NCI-H2227 treated with DMSO at 0.1 percent for 48 hours (cell line): ENCODE measurements around the gene ARHGAP11A.

Source experiments
- DNase-seq: peaks from one replicate; lab custom pipeline; 2025; lab: John Stamatoyannopoulos, UW

The ARHGAP11A gene

DNA sequence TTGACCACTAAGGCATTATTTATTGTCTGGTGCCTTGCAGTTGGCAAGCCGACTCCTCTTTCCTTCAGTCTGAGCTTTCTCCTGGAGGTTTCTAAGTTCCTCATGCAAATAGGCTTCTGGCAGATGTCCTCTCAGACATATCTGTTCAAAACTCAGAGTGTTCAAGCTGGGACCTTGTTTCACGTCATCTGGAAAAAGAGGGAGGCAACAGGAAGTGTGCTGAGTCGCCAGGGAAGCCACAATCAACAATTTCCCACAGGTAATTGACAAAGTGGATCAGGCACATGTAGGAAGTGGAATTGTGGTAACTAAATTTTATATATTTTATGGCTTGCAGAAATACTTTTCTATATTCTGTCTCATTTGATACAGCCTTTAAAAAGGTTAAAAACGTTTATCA, 40.8 kb downstream of the ARHGAP11A start:
- DNase-seq: no peak

DNA sequence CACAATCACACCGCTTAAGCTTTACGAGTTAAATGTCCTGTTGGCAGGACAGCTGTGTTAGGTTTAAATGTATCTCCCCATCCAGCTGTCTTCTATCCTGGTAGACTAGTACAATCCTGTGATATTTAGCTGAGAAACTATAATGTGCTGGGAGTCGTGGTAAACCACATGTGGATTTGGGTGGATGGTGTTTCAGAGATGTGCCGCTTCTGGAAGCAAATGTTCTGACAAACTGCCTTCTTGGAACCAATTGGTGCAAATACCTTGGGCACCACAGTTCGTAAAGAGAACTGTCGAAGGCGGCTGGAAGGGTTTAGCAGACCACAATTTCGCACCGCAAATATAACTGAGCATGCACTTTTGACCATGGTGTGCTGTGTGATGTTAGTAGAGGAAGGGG, 41.2 kb downstream of the ARHGAP11A start:
- no peak for DNase-seq

DNA sequence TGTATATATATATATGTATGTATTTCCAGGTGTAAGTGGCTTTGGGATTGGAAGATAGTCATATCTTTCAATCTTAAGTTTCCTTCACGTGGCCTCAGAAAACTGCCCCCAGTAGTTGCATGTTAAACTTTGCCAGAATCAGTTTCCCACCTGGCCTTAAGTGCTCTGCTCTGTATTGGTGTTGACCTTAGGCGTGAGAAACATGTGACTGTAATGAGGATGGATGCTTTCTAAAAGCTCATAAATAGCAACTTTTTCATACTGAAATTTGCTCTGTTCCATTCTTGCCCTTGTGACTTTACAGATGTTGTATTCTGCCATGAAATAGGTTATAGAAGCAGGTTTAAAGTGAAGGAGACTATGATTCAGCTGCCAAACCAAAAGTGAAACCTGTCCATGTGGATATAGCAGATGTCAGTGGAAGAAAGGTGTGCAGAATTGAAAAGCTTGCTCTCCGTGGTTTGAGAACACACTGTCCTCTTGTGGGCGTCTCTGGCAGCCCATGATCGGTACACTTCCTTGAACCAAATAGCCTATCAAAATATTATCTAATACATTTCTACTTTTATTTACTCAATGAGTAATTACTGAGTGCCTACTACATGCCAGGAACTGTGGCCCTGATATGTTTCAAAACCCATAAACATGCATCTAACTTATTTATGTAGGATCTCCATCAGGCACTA, 42.0 kb downstream of the ARHGAP11A start:
- no peak for DNase-seq

DNA sequence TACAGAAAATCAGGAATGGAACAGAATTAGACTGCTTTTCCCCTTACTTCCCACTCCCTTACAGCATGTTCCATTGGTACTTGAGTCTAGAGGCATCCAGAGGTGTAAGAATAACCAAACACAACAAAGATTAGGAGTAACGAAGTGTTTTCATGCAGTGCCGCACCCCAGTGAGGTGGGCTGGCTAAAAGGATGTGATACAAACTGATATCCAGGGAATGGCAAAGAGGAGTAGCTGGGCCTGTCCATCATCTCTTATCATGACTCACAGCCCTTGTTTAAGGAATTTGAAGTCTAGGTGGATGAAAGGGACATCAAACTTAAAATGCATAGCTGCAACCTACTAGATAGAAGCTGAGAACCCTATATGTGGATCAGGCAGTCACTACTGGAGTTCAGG, 42.6 kb downstream of the ARHGAP11A start:
- no peak for DNase-seq

DNA sequence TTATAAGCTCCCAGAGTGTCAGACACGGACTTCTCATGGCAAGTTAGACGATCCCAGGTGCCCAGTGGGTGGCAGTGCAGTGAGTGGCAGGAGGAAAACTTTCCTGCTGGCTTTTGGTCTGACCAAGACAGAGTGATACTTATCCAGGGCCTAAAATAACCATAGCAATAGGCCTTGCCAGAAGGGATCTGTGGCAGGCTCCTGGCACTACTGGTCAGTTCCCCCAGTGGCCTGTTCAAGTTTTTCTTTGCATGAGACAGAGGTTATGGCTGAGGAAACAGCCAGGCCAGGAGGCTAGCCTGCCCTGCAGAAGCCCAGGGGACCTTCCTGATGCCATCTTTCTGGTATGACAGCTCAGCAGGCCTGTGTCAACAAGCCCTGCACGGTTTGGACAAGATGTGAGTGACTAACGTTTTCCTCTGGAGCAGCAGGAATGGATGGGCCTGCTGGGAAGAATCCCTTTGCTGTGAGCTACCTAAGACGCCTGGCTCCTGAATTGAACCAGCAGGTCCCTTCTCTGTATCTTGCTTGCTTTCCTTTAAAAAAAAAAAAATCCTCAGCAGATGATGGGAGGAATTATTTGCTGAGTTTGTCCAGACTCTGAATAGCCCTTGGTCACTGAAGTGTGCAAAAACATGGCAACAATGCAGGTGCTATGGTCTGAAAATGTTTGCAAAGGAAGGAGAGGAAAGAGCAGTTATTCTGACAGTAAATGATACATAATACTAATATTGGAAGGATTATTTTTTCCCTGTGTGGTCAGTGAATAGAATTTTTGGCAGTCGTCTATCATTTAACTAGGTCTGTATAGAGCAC, 44.2 kb downstream of the ARHGAP11A start:
- DNase-seq: no peak

DNA sequence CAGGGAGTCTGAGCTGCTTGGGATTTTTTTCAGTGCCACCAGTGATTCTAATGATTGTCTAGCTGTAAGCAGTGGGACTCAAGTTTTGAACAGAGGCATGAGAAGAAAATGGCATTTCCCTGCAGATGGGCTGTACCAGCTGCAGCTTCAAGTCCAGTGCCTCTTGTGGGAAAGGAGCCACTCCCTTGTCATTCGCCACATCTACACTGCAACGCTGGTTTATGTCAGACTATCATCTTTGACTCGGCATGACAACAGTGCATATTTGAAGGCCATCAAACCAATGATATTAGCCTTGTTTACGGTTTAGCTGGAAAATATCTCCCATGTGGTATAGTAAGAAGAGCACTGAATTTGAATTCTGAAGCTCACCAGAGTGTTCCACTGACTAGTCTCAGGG, 48.4 kb downstream of the ARHGAP11A start:
- no peak for DNase-seq

DNA sequence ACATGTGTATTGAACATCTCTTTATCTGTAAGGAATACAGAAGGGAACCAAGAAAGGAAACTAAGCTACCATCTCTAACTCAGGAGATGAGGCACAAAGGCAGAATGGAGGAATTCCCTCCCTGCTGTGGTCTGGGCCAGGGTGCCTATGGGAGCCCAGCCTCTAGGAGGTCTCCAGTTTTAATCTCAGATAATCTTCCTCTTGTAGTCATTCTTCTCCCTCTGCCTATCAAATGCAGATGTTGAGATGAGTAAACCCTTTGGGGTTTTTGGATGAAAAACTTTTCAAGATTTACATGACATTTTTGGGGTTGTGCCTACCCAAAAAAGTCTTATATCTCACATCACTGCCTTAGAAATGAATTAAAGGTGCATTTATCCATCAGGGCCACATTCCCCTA, 49.5 kb downstream of the ARHGAP11A start:
- DNase-seq: no peak

DNA sequence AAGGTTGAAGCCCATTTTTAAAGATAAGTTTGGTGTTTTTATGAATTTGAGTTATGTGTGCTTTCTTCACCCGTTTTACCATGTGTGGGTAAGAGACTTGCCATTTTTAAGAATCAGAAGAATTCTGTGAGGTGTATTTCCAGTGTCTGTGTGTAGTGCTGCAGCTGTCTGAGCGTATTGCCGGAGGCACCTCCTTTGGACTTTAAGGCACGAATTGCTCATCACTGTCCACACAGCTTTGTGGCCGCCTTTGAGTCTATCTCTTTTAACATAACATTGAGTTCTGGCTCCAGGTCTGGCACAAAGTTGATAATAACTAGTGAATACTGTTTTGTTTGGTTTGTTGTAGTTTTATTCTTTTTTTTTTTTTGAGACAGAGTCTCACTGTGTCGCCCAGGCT, 52.0 kb downstream of the ARHGAP11A start:
- no peak for DNase-seq

DNA sequence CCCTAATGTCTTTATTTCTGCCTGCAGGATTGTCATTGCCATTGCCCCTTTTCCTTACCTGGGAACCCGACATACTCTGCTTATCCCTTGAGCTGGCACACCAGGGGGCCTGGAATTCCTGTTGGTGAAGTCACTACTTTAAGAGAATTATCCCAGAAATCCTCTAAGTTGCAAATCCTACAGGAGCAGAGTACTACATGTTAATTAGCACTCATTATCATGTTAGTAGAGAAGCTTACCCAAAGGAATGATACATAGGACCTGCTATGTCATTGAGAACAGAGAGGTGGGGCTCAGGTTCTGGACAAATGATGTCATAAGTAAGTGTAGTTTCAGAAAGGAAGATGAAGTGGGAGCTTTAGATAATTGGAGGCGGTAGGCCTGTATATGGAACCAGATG, 53.6 kb downstream of the ARHGAP11A start:
- no peak for DNase-seq

DNA sequence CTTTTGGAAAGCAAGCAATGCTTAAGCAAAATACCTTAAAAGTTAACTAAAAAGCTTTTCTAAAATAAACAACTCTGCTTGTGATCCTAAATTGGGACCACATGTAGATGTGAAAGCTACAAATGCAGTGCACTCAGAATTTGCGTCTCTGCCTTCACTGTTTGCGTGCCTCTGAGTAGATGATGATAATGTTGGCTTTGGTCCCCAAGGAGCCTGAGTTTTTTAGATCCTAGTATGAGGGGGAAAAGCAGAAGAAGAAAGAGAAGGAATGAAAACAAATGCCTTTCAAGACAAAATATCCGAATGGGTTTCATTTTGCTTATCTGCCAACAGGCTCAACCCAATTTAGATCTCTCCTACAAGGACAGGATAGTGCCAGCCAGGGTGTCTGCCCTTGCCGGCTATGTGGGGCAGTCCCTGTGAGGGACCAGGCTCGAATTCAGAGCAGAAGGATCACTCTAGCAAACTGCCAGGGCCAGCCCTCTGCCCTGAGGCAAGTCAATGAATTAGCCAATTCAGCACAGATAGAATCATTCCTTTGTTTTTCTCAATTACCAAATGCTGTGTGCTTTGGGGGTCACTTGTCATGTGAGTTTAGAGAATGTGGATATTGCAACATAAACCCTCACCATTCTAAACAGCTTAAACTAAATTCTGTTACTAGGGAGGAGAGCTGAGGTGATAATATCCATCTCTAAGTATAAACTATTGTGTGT, 54.8 kb downstream of the ARHGAP11A start:
- DNase-seq: no peak

DNA sequence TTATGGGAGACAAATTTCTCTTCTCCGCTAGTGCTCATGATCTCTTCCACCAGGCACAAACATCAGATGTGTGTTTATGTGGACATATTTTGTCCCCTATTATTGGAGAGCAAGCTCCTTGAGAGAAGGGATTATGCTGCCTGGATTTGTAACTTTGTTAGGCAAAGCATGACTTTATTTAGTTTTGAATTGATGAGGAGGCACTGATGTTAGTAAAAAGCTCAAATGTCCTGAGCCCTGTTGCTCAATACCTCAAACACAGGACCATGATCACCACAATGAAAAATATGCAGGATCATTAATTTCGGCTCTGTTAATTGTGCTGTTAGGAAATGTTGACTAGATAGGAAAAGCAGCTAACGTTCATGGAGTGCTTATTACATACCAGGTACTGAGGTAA, 55.3 kb downstream of the ARHGAP11A start:
- no peak for DNase-seq

DNA sequence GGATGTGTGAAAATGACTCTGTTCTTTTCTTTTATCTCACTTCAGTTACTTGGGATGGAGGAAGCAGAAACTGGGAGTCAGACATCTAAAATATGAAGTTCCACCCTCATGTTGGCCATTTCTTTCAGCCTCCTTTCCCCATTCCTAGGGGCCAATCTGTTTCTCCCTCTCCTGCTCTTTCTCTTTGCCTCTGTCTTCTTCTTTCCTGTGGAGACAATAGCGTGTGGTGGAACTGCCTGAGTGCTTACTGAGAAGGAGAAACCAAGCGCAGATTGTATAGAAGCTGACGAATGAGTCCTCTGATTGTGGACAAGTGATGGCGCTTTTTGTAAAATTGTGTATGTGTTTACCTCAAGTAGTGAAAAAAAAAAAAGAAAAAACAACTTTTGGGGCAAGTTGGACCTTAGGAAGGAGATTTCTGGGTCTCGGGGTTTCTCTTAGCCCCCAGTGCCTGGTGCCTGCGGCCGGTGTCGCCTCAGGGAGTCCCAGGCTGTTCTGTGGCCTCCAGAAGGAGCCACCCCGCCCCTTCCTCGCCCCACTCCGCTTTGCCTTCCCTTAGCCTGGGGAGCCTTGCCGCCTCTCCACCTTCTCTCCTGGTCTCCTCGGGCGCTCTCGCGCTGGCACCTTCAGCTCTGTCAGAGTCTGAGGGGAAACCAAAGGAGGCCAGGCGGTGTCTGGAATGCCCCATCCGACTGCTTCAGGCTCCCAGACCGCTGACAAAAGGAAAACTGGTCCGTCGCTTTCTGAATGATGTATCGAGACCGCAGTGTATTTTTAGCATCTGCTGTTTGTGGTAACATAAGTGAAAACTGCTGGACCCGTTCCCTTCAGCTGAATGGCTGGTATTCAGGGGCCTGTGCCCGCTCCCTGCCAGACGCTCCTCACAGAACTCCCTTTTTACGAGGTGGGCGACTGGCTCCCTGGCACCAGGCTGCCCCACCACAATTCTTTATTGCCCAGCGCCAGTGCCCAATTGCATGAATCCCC, 56.3 kb downstream of the ARHGAP11A start:
- no peak for DNase-seq

DNA sequence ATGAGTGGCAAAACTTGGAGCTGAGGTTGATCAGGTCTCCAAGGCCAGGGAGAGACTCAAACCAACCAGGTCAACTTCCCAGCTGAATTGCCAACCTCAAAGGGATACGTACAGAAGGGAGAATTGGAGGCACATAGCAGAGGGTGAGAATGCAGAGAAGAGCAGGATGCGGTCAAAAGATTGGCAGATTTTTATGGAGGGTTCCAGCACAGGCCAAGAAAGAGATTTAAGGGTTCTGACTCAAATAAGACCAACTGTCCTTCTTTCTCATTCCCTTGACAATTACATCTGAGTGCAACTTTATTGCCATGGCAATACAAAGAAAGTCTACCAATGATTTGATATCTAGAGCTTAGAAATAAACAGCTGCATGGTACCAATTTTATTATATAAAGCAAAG, 59.4 kb downstream of the ARHGAP11A start:
- DNase-seq: peak; percentile 1

DNA sequence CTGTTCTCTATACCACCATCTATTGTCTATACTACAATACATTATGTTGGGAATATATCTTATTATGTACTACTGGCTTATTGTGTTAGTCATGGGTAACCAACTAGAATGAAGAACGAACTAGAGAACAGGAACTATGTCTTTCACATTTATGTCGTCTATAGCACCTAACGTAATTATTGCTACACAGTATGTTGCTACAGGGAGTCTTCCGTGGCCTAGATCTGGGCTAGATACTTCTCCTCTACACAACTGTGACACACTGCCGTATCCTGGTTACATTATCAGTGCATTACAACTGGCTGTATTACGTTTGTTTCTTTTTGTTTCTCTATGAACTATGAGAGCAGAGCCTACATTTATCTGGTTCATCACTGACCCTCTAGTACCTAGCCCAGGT, 60.2 kb downstream of the ARHGAP11A start:
- no peak for DNase-seq

DNA sequence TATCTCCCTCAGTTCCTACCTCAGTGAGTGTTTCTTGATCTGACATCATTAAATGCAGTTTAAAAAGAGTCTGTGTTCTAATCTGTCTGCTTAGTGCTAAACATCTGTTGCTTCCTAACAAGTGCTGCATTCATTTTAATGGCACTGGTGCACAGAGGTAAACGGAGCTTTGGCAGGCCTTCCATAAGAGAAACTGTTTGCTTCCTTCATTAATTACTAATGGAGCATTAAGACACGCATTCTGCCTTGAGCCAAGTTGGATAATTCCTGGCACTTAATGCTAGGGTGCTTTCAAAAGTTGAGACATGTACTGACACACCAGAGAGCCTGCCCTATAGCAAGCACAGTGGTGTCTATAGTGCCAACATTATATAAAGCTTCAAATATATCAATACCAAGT, 60.9 kb downstream of the ARHGAP11A start:
- DNase-seq: no peak

DNA sequence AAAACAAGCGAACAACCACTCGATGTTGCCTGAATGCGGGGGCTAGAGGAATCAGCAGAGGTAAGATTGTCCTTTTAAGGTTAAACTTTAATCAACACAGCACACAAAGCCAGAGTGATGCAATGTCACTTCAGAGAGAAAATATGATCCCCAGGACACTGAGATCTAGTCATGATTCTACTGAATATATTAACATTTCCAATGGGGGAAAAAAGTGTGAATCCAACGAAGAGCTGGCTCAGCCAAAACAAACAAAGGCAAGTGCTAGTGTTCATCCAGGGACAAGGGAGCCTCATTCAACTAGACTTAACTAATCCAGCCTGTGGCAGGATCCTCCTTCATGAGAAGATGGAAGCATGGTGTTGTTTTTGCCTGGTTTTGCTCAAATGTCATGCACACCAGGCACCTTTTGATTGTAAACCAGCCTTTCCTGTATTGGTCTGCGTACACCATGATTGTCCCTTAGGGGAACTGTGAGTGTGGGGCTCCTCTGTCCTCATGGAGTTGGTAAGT, 62.0 kb downstream of the ARHGAP11A start:
- DNase-seq: no peak

DNA sequence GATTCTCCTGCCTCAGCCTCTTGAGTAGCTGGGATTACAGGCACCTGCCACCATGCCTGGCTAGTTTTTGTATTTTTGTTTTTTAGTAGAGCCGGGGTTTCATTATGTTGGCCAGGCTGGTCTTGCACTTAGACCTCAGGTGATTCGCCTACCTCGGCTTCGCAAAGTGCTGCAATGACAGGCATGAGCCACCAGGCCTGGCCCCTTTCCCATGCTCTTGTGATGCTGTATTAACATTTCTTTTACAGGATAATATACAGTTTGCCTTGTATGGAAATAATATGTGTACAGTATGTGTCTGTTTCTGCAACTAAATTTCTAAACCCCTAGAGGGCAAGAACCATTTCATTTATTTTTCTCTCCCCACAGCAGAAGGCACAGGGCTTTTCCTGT, 64.0 kb downstream of the ARHGAP11A start:
- DNase-seq: no peak

DNA sequence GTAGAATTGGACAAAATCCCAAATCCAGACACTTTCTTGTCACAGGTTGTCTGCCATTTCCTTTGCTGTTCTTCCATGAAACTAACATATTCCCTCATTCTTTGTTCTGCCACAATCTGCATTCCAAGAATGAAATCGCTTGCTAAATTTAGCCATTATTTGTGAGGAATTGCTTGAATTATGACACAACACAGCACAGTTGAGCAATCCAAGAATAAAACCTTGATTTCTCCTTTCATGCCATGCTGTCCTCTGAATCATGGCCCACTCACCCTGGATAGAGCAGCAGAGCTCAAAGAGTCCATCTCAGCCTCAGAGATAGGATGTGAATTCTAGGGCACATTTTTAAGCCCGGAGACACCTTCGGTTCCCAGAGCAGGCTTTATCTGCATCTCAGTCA, 67.3 kb downstream of the ARHGAP11A start:
- no peak for DNase-seq

DNA sequence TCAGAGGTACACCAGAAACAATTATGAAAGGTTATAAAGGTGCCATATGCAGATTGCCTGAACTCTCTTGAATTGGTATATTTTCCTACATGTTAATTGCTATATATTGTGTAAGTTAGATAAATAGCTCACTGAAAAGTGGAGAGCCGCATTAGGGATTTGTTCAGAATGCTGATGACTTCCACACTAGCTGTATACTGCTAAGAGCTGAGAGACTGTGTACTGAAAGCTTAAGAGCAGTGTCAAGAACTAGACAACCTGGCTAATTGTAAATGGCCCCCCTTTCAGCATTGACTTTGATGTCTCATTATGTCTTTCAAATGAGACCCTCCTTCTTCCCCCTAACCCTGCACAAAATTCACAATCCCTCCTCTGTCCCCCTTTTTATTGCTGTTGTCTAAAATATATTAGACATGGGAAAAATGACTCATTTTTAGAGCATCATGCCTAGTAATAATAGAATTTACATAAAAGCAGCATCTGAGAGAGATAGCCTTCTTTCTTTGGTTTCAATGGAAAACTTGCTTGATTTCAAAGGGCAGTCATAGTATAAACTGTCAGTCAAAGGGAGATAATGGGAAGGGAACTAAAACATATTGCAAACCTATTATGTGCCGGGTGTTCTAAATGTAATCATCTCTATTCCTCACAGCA, 67.8 kb downstream of the ARHGAP11A start:
- no peak for DNase-seq

DNA sequence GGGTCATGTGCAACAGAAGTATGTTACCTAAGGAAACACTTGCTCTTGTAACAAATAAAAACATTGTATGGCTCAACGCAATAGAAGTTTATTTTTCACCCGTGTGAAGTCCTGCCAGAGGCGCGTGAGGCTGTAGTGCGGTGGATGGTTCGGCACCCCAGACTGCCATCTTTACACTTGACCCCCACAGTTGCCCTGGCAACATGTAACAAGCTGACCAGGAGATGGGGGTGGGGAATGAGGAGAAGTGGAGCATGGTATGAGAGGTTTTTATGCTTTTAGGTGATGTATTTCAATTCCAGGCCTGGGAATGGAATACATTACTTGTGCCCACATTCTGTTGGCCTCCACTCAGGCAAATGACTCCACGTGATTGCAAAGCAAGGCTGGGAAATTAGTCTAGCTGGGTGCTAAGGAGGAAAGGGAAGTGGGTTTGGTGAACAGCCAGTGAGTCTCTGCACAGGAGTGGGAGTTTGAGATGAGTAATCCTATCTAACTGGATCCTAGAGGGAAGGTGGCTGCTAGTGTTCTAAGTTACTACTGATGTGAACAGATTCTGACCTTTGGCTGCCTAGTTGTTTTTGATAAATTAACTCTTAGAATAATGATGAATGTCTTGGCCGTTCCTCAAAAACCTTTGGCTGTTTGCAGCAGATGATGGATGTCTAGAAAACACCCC, 68.7 kb downstream of the ARHGAP11A start:
- DNase-seq: no peak

DNA sequence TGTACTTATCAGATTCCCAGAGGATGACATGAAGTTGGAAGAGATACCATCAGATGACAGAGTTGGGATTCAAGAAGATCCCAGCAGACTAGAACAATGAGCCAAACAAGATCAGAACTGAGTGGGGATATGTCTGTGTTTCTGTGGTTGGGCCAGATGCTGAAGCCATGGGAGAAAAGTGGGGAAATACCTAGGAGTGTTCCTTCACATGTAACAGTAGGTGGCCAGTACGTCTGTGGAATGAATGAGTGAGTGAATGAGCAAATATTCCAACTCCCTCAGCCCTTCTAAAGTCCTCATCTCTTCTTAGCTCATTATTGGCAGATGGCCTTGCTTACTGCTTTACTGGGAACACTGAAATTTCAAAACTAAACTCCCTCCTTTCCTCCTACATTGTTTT, 70.3 kb downstream of the ARHGAP11A start:
- DNase-seq: no peak
